ENCODE results near the gene NCOR1.

The NCOR1 gene

GRCh38 chr17:16250635-16251034 lies 35.3 kb upstream of the NCOR1 start:
- no peak for TF ChIP-seq OSR1 (CRISPR knock-in tag; IDR thresholded peaks at IDR 0.05)
- TF ChIP-seq ZFP3 (CRISPR knock-in tag; IDR thresholded peaks at IDR 0.05): no peak
- no peak for TF ChIP-seq BACH2 (CRISPR knock-in tag; IDR thresholded peaks at IDR 0.05; ENCODE audit: borderline replicate concordance)
- no peak for TF ChIP-seq ESRRG (CRISPR knock-in tag; IDR thresholded peaks at IDR 0.05)
- TF ChIP-seq CREB5 (CRISPR knock-in tag; IDR thresholded peaks at IDR 0.05; ENCODE audit: low read depth): no peak
- no peak for TF ChIP-seq ZNF565 (CRISPR knock-in tag; conservative IDR thresholded peaks at IDR 0.05; ENCODE audit: low read depth)
- no peak for TF ChIP-seq PPARA (CRISPR knock-in tag; IDR thresholded peaks at IDR 0.05; ENCODE audit: borderline replicate concordance)
- TF ChIP-seq GLIS3 (CRISPR knock-in tag; IDR thresholded peaks at IDR 0.05): no peak
- no peak for TF ChIP-seq ZFP30 (CRISPR knock-in tag; IDR thresholded peaks at IDR 0.05)
- no peak for TF ChIP-seq PATZ1 (CRISPR knock-in tag; IDR thresholded peaks at IDR 0.05; ENCODE audit: borderline replicate concordance)
- TF ChIP-seq POU6F1 (CRISPR knock-in tag; IDR thresholded peaks at IDR 0.05; ENCODE audit: borderline replicate concordance, low read depth): no peak
- TF ChIP-seq ZNF70 (CRISPR knock-in tag; IDR thresholded peaks at IDR 0.05): no peak
- TF ChIP-seq TOX (CRISPR knock-in tag; IDR thresholded peaks at IDR 0.05; ENCODE audit: borderline replicate concordance): no peak
- no peak for TF ChIP-seq TSHZ2 (CRISPR knock-in tag; IDR thresholded peaks at IDR 0.05)
- no peak for TF ChIP-seq SNAI2 (CRISPR knock-in tag; IDR thresholded peaks at IDR 0.05)
- TF ChIP-seq ZNF8 (CRISPR knock-in tag; IDR thresholded peaks at IDR 0.05): no peak

GRCh38 chr17:16247586-16247984 lies 32.3 kb upstream of the NCOR1 start:
- TF ChIP-seq POU6F1 (CRISPR knock-in tag; IDR thresholded peaks at IDR 0.05; ENCODE audit: borderline replicate concordance, low read depth) (no peak), CSDC2 (CRISPR knock-in tag; IDR thresholded peaks at IDR 0.05) (no peak), RARB (CRISPR knock-in tag; IDR thresholded peaks at IDR 0.05) (no peak), ZC3H10 (CRISPR knock-in tag; IDR thresholded peaks at IDR 0.05) (no peak), TOX (CRISPR knock-in tag; IDR thresholded peaks at IDR 0.05; ENCODE audit: borderline replicate concordance) (no peak), BACH2 (CRISPR knock-in tag; IDR thresholded peaks at IDR 0.05; ENCODE audit: borderline replicate concordance) (no peak), ISL1 (CRISPR knock-in tag; IDR thresholded peaks at IDR 0.05) (no peak), OSR1 (CRISPR knock-in tag; IDR thresholded peaks at IDR 0.05) (no peak)
- ATAC-seq: no peak

More at GRCh38 chr17:16250635-16251034, 35.3 kb upstream of the NCOR1 start:
- no peak for ATAC-seq

GRCh38 chr17:16243801-16244567 lies 28.6 kb upstream of the NCOR1 start:
- TF ChIP-seq CSRNP3 (CRISPR knock-in tag; IDR thresholded peaks at IDR 0.05): no peak
- no peak for ATAC-seq

All from SK-N-SH treated with all-trans-retinoic acid at 6 μM for 48 hours (cell line).